GM18861 (cell line): ENCODE data around the gene BATF3.
A peak's percentile ranks its signal among the peaks of the same experiment; 100 is the strongest.

ENCODE experiments used
- ATAC-seq: cut with Tn5 transposase; IDR thresholded peaks from one replicate; pipeline ENCODE4 v1.9.1; 2021; ENCODE audit not compliant: unreplicated experiment

BATF3 gene

GRCh38 chr1:212710566-212710965 lies 10.9 kb upstream of the BATF3 start:
- ATAC-seq: no peak

- ATAC-seq: no peak
These were observed 4.4 kb upstream of the BATF3 start for GRCh38 chr1:212703991-212704564.

GRCh38 chr1:212702672-212703071 lies 3.0 kb upstream of the BATF3 start:
- ATAC-seq: no peak

GRCh38 chr1:212701910-212702309 lies 2.3 kb upstream of the BATF3 start:
- no peak for ATAC-seq

GRCh38 chr1:212700892-212701819 lies 1.5 kb upstream of the BATF3 start:
- ATAC-seq: peak; percentile 31

- ATAC-seq: no peak
These were observed 717 bp upstream of the BATF3 start for GRCh38 chr1:212700223-212700891.

- ATAC-seq: peak; percentile 31
These were observed 476 bp downstream of the BATF3 start for GRCh38 chr1:212699104-212699624.

GRCh38 chr1:212698467-212699103 lies 1.1 kb downstream of the BATF3 start:
- peak; percentile 6 for ATAC-seq

GRCh38 chr1:212696721-212697331 lies 2.8 kb downstream of the BATF3 start:
- ATAC-seq: no peak

GRCh38 chr1:212692774-212693644 lies 6.6 kb downstream of the BATF3 start:
- no peak for ATAC-seq

- no peak for ATAC-seq
These were observed 8.0 kb downstream of the BATF3 start for GRCh38 chr1:212691561-212692071.

- ATAC-seq: no peak
These were observed 8.7 kb downstream of the BATF3 start for GRCh38 chr1:212690816-212691403.

- no peak for ATAC-seq
These were observed 9.7 kb downstream of the BATF3 start for GRCh38 chr1:212689758-212690529.

GRCh38 chr1:212689196-212689725 lies 10.4 kb downstream of the BATF3 start:
- ATAC-seq: no peak

- no peak for ATAC-seq
These were observed 11.1 kb downstream of the BATF3 start for GRCh38 chr1:212688341-212689047.

- no peak for ATAC-seq
These were observed 11.8 kb downstream of the BATF3 start for GRCh38 chr1:212687811-212688210.

GRCh38 chr1:212686591-212686990 lies 13.0 kb downstream of the BATF3 start:
- no peak for ATAC-seq
